GM23338 (cell line): Measurements from ENCODE around the gene AP3S1.
A peak's percentile ranks its signal among the peaks of the same experiment; 100 is the strongest.

Source experiments
- CREB1 ChIP-seq: fragments of 250-450 bp; sonication (Bioruptor Pico); IDR thresholded peaks from 2 replicates; pipeline ENCODE4 v1.5.0; 2020; ENCODE audit warnings: low read depth, mild to moderate bottlenecking, moderate library complexity
- EZH2phosphoT487 ChIP-seq: fragments of 200-600 bp; sonication (generic); IDR thresholded peaks from one replicate; pipeline ENCODE4 v1.8.1; 2018; ENCODE audit warnings: antibody characterized with exemption; ENCODE audit not compliant: unreplicated experiment
- POLR2AphosphoS5 ChIP-seq: IDR thresholded peaks from 2 replicates; pipeline ENCODE4 v1.6.1; 2016; ENCODE audit warnings: antibody characterized with exemption, low read depth
- TF ChIP-seq, protein P1 (sequence below), 2 experiments: fragments of 200-600 bp in 1 of 2; sonication (generic) in 1 of 2; conservative IDR thresholded peaks; 2 replicates each; pipeline versions ENCODE4 v1.5.1 to v1.6.1; 2016 to 2017; ENCODE audit warnings: antibody characterized with exemption in 2 of 2, low read depth in 2 of 2, mild to moderate bottlenecking in 2 of 2, moderate library complexity in 1 of 2

DNA sequence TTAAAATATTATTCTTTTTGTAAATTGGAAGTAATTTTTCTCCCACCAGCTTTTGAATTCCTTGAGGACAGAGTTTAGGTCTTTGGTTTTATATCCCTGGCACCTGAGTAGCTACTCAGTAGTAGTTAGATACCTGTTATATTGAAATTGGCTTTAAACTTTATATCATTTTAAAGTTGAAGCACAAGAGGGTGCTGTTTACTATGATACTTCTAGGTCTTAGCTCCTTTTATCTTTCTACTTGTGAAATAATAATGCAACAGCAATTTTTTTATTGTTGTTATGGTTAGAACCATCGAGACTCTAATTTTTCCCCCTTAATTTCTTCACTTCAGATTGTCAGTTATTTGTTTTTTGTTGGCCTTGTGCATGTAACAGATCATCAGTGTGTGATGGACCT, 46.3 kb downstream of the AP3S1 start:
- no peak for TF ChIP-seq EZH2phosphoT487
- TF ChIP-seq CREB1 (CRISPR knock-in tag), result no peak
- TF ChIP-seq, protein P1, sequence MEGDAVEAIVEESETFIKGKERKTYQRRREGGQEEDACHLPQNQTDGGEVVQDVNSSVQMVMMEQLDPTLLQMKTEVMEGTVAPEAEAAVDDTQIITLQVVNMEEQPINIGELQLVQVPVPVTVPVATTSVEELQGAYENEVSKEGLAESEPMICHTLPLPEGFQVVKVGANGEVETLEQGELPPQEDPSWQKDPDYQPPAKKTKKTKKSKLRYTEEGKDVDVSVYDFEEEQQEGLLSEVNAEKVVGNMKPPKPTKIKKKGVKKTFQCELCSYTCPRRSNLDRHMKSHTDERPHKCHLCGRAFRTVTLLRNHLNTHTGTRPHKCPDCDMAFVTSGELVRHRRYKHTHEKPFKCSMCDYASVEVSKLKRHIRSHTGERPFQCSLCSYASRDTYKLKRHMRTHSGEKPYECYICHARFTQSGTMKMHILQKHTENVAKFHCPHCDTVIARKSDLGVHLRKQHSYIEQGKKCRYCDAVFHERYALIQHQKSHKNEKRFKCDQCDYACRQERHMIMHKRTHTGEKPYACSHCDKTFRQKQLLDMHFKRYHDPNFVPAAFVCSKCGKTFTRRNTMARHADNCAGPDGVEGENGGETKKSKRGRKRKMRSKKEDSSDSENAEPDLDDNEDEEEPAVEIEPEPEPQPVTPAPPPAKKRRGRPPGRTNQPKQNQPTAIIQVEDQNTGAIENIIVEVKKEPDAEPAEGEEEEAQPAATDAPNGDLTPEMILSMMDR (conservative IDR thresholded peaks at IDR 0.05; ENCODE audit: low read depth in 2 of 2), result peak in 1 of 2 experiments; percentile 40; a peak in 2 of 4 replicates
- TF ChIP-seq POLR2AphosphoS5, result no peak
